Activated CD8-positive, alpha-beta memory T cell treated with anti-CD3 and anti-CD28 coated beads for 24 hours (primary cell): ENCODE measurements around the gene CTNNA3.

Experiments used
- DNase-seq: peaks from one replicate; pipeline ENCODE4 v3.0.0-alpha.2; 2020

CTNNA3 gene

GRCh38 chr10:66927251-66927935, 768.6 kb downstream of the CTNNA3 start:
- no peak for DNase-seq

- no peak for DNase-seq
These were observed 769.2 kb downstream of the CTNNA3 start for GRCh38 chr10:66926841-66927240.

DNA sequence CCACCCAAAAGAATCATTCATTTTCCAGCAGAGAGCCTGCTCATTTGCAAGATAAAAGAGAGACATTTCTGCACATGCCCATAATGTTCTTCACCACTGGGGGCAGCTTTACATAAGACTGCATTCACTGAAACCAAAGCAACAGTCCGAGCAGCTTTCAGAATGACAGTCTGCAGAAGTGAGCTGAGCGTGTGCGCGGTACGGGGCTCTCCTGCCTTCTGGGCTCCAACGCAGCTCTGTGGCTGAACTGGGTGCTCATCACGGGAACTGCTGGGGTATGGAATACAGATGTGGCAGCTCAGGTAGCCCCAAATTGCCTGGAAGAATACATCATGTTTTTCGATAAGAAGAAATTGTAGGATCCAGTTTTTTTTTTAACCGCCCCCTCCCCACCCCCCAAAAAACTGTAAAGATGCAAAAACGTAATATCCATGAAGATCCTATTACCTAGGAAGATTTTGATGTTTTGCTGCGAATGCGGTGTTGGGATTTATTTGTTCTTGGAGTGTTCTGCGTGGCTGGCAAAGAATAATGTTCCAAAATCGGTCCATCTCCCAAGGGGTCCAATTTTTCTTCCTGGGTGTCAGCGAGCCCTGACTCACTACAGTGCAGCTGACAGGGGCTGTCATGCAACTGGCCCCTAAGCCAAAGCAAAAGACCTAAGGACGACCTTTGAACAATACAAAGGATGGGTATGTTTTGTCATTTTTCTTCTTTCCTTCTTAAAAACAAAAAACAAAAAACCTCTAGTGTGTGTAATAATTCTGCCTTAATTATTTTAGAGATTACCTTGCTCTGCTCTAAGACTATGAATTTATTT, 769.9 kb downstream of the CTNNA3 start, which contains the start of gene LRRTM3:
LRRTM3 (plus strand) TSS at position 141 of the 820 bp plus-strand sequence.
- DNase-seq = no peak

DNA sequence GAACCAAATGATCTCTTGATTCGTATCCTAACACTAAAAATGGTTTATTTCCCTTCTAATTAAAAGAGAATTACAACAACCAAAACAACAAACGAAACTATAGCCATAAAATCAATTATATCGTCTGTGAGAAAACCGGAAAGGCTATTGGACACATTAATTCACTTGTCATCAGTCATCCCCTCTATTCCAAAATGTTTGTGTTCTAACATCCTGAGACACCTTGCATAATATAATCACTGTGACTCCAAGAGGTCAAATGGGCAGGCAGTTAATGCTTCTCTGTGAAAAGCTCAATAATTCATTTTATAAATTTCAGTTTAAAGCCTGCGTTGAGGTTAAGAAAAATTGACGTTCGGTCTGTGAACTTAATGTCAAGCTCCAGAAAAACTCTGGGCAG, 770.6 kb downstream of the CTNNA3 start:
- DNase-seq = no peak

GRCh38 chr10:66924674-66925345, 771.2 kb downstream of the CTNNA3 start:
- no peak for DNase-seq

DNA sequence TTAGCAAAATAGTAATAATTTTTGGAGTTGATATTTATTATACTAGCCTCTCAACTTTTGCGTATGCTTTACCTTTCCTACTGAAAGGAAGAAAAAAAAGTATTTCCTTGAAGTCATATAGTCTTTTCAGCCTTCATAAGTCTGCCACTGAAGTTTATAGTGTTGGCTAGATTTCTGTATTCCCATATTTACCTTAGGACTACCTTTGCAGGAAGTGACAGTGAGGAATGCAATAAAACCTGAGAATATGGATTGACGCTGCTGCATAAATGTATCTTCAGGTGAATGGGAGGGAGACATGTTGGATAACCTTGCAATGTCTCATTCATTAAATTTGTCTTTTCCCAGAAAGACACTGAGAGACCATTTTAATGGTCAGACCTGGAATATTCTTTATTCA, 776.7 kb downstream of the CTNNA3 start:
- DNase-seq = no peak

GRCh38 chr10:66917104-66917503, 778.9 kb downstream of the CTNNA3 start:
- DNase-seq = no peak

GRCh38 chr10:66916030-66916429, 780.0 kb downstream of the CTNNA3 start:
- no peak for DNase-seq

DNA sequence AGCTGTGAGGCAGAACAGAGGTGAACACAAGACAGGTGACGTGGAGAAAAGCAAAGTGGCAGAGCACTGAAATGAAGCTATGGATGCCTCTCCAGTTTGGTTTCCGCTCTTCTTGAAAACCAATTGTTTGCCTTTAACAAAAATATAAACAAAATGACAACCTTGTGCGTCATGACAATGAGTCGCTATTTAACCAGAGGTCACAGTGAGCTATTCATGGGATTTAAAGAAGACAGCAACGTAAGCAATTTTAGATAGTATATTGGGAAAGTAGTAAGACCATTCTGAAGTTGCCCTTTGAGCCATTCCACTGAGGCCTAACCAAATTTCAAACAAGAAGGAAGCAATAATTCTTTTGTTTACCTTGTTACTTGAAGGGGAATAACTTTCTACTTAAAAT, 785.3 kb downstream of the CTNNA3 start:
- DNase-seq = no peak

DNA sequence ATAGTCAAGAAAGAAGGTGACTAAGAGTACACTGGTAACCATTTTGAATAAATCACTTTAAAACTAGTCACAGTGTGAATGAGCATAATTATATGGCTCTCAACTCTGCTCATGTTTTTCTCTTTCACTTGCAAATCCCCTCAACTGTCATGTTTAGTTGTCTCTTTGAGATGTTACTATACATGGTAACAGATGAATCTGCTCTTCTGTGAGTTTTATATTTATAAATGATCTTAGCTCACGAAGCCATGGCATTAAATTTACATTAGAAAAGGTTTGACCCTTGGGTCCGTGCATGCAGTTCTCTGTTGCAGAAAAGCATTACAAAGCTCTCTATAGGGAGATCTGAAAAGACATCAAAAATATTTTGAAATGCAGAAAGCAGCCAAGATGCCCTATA, 803.1 kb downstream of the CTNNA3 start:
- DNase-seq = no peak

GRCh38 chr10:66888237-66888636, 807.8 kb downstream of the CTNNA3 start:
- DNase-seq = no peak

DNA sequence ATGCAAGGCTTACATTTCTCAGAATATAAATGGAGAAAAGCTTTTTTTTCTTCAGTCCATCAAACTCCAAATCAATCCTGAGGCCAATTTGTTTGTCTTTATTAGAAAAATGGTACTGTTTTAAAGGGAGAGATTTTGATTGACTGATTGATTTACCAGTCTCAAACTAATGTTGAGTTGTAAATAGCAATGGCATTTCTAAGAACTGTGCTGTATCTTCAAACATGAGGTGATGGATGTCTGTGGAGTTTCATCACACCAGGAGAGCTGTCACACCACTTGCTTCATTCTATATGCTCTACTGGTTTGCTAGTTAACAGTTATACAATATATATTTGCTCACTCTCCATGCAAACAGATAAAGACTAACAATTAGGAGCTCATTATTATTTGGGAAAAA, 809.1 kb downstream of the CTNNA3 start:
- no peak for DNase-seq

- DNase-seq = no peak
These were observed 813.7 kb downstream of the CTNNA3 start for GRCh38 chr10:66882271-66882670.

- no peak for DNase-seq
These were observed 814.2 kb downstream of the CTNNA3 start for GRCh38 chr10:66881814-66882213.

DNA sequence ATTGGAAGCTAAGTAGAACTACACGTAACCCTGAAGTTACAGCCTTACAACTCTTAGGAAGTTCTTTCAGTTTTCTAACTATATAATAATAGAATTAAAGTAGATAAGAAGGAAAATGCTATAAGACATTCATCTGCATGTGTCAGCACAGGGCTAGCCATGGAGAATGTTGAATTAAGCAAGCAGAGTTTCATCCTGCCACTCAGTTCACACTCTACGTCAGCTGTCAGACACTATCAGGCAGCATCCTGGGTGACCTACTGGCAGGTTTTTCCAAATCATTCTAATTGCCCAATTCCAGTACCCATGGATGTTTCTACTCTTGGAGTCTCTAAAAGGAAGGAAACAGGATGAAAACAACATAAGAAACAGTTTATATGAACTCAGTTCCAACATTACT, 815.2 kb downstream of the CTNNA3 start:
- DNase-seq = no peak

DNA sequence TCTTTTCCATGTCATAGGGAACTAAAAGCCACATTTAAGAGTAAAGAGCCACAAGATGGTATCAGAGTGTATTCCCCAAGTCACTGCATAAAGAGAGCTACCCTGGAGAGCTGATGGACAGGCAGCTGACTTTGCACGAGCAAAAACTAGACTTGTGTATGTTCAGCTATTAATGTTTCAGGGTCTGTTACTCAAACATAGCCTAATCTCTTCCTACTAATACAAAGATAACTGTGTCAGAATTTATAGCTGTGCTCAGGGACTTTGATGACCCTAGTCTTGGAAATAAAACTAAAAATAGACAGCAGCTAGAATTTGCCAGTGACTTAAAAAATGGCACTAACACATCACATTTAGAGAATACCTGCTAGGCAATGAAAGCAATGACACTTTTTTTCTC, 815.7 kb downstream of the CTNNA3 start:
- no peak for DNase-seq

GRCh38 chr10:66877361-66877760, 818.6 kb downstream of the CTNNA3 start:
- no peak for DNase-seq

GRCh38 chr10:66869635-66870034, 826.4 kb downstream of the CTNNA3 start:
- DNase-seq = no peak

GRCh38 chr10:66862687-66863258, 833.2 kb downstream of the CTNNA3 start:
- no peak for DNase-seq

GRCh38 chr10:66860376-66860945, 835.5 kb downstream of the CTNNA3 start:
- DNase-seq = no peak

- DNase-seq = no peak
These were observed 843.2 kb downstream of the CTNNA3 start for GRCh38 chr10:66852811-66853210.

- no peak for DNase-seq
These were observed 847.1 kb downstream of the CTNNA3 start for GRCh38 chr10:66848856-66849255.
